OCI-LY1 (cell line): ENCODE measurements around the gene MAML2.
A peak's percentile ranks its signal among the peaks of the same experiment; 100 is the strongest.

Experiments
- H2AFZ ChIP-seq: fragments of 200-600 bp; sonication (generic), shearing (Covaris generic); 2 replicates; pipeline ENCODE4 v1.6.0; 2014; ENCODE audit warnings: antibody characterized with exemption, mild to moderate bottlenecking, low read length
- H3F3A ChIP-seq: fragments of 200-600 bp; sonication (generic), shearing (Covaris generic); 2 replicates; pipeline ENCODE4 v1.6.0; 2014; ENCODE audit warnings: mild to moderate bottlenecking, antibody characterized with exemption, low read length, moderate library complexity; ENCODE audit not compliant: insufficient read depth
- H3K27ac ChIP-seq: fragments of 200-600 bp; sonication (generic); 2 replicates; pipeline ENCODE4 v1.5.1; 2014; ENCODE audit warnings: low read length, mixed run types, mild to moderate bottlenecking, low read depth; ENCODE audit not compliant: poor library complexity, severe bottlenecking
- H3K27me3 ChIP-seq: fragments of 200-600 bp; sonication (generic); 2 replicates; pipeline ENCODE4 v1.6.0; 2014; ENCODE audit warnings: antibody characterized with exemption, mild to moderate bottlenecking, low read length, moderate library complexity; ENCODE audit not compliant: insufficient read depth
- H3K36me3 ChIP-seq: fragments of 200-600 bp; sonication (generic); 2 replicates; pipeline ENCODE4 v1.6.1; 2014; ENCODE audit warnings: mild to moderate bottlenecking, antibody characterized with exemption, low read length, moderate library complexity, mixed read lengths; ENCODE audit not compliant: insufficient read depth
- H3K4me1 ChIP-seq: fragments of 200-600 bp; sonication (generic); 2 replicates; pipeline ENCODE4 v1.5.1; 2014; ENCODE audit warnings: mild to moderate bottlenecking, low read length, moderate library complexity; ENCODE audit not compliant: insufficient read depth, severe bottlenecking
- H3K4me2 ChIP-seq: fragments of 200-600 bp; sonication (generic), shearing (Covaris generic); 2 replicates; pipeline ENCODE4 v1.6.1; 2014; ENCODE audit warnings: low read length
- H3K4me3 ChIP-seq: fragments of 200-600 bp; sonication (generic); 2 replicates; pipeline ENCODE4 v1.5.1; 2014; ENCODE audit warnings: low read length, low read depth, mild to moderate bottlenecking, mixed read lengths; ENCODE audit not compliant: poor library complexity, severe bottlenecking
- H3K79me2 ChIP-seq: fragments of 200-600 bp; shearing (Covaris generic); 2 replicates; pipeline ENCODE4 v1.6.1; 2016; ENCODE audit warnings: mixed run types, low read length, mixed read lengths; ENCODE audit not compliant: insufficient read depth
- H3K9ac ChIP-seq: fragments of 200-600 bp; sonication (generic), shearing (Covaris generic); 2 replicates; pipeline ENCODE4 v1.6.1; 2014; ENCODE audit warnings: mild to moderate bottlenecking, low read length, mixed read lengths
- H3K9me2 ChIP-seq: fragments of 200-600 bp; sonication (generic), shearing (Covaris generic); 2 replicates; pipeline ENCODE4 v1.6.1; 2014; ENCODE audit warnings: low read depth, mild to moderate bottlenecking, low read length, mixed read lengths
- H3K9me3 ChIP-seq: fragments of 200-600 bp; shearing (Covaris generic); 2 replicates; pipeline ENCODE4 v1.6.1; 2014; ENCODE audit warnings: low read length, mixed read lengths
- H4K20me1 ChIP-seq: fragments of 200-600 bp; sonication (generic), shearing (Covaris generic); 2 replicates; pipeline ENCODE4 v1.6.0; 2016; ENCODE audit warnings: mild to moderate bottlenecking, low read length; ENCODE audit not compliant: insufficient read depth
- CTCF ChIP-seq: fragments of 200-600 bp; sonication (generic), shearing (Covaris generic); IDR thresholded peaks from 2 replicates; pipeline ENCODE4 v1.5.1; 2017; ENCODE audit warnings: mild to moderate bottlenecking, antibody characterized with exemption, low read length, moderate library complexity, mixed read lengths
- EZH2 ChIP-seq: fragments of 200-600 bp; sonication (generic), shearing (Covaris generic); IDR thresholded peaks from 2 replicates; pipeline ENCODE4 v1.8.0; 2017; ENCODE audit warnings: borderline replicate concordance, mixed run types, mild to moderate bottlenecking, antibody characterized with exemption, low read length, moderate library complexity, mixed read lengths

Gene MAML2

GRCh38 chr11:96238563-96239135, 104.3 kb downstream of the MAML2 start:
- Histone ChIP-seq H3K4me1 (peaks cover 62% of the 10 kb centered on the region), H3K4me2 (no peak overlapping the region)

GRCh38 chr11:96237766-96238266, 105.2 kb downstream of the MAML2 start:
- H3K27ac ChIP-seq = no peak overlapping the region
- no peak for TF ChIP-seq CTCF
- no peak for TF ChIP-seq EZH2
- no peaks in the 10 kb centered on the region for H3K9me2 ChIP-seq
- H3K4me1 ChIP-seq = peaks cover 59% of the 10 kb centered on the region
- H3K36me3 ChIP-seq = no peaks in the 10 kb centered on the region
- 0 out of 2 replicates have a peak, but pooled peaks cover 2% of the 10 kb centered on the region for H3F3A ChIP-seq
- H2AFZ ChIP-seq = no peak overlapping the region
- no peaks in the 10 kb centered on the region for H3K9me3 ChIP-seq
- no peak overlapping the region for H3K9ac ChIP-seq
- H3K27me3 ChIP-seq = no peaks in the 10 kb centered on the region
- no peak overlapping the region for H3K4me3 ChIP-seq
- no peaks in the 10 kb centered on the region for H3K79me2 ChIP-seq
- H3K4me2 ChIP-seq = no peak overlapping the region
- no peaks in the 10 kb centered on the region for H4K20me1 ChIP-seq

More at GRCh38 chr11:96238563-96239135, 104.3 kb downstream of the MAML2 start:
- Histone ChIP-seq H2AFZ (no peak overlapping the region), H3K36me3 (no peaks in the 10 kb centered on the region), H4K20me1 (no peaks in the 10 kb centered on the region), H3K27me3 (no peaks in the 10 kb centered on the region), H3K9ac (no peak overlapping the region), H3K9me3 (no peaks in the 10 kb centered on the region), H3K9me2 (no peaks in the 10 kb centered on the region), H3K27ac (no peak overlapping the region), H3K4me3 (no peak overlapping the region), H3F3A (0 out of 2 replicates have a peak, but pooled peaks cover 2% of the 10 kb centered on the region), H3K79me2 (no peaks in the 10 kb centered on the region)
- no peak for TF ChIP-seq CTCF
- no peak for TF ChIP-seq EZH2

GRCh38 chr11:96235751-96236150, 107.2 kb downstream of the MAML2 start:
- Histone ChIP-seq H3F3A (0 out of 2 replicates have a peak, but pooled peaks cover under 1% of the 10 kb centered on the region), H3K4me2 (peak overlapping the region; percentile 0; the same call in 1 of the 2 replicates), H3K27me3 (no peaks in the 10 kb centered on the region), H3K36me3 (no peaks in the 10 kb centered on the region), H3K27ac (no peak overlapping the region), H3K9ac (no peak overlapping the region; the same call in 1 of the 2 replicates), H2AFZ (no peak overlapping the region), H3K9me3 (no peaks in the 10 kb centered on the region), H3K4me3 (no peak overlapping the region), H3K4me1 (peaks cover 47% of the 10 kb centered on the region), H3K79me2 (no peaks in the 10 kb centered on the region), H3K9me2 (no peaks in the 10 kb centered on the region), H4K20me1 (no peaks in the 10 kb centered on the region)
- TF ChIP-seq EZH2 (no peak), CTCF (no peak)
